ENCODE data around the gene TMEM63C.

The TMEM63C gene

GRCh38 chr14:77265561-77266335 is 84.2 kb downstream of the TMEM63C start:
- no peak overlapping the region for H3K27ac Mint-ChIP-seq
- DNase-seq (no peak), ATAC-seq (no peak)
- H3K9me3 Mint-ChIP-seq: peaks cover 4 to 7% of the 10 kb centered on the region in 2 donors
- H3K4me3 Mint-ChIP-seq: no peak overlapping the region
- H3K4me1 Mint-ChIP-seq: peaks cover 8% of the 10 kb centered on the region
- peaks cover 61% of the 10 kb centered on the region for H3K27me3 Mint-ChIP-seq

GRCh38 chr14:77266336-77266735 is 84.7 kb downstream of the TMEM63C start:
- no peak for DNase-seq
- peaks cover 61% of the 10 kb centered on the region for H3K27me3 Mint-ChIP-seq

GRCh38 chr14:77267937-77268699 is 86.5 kb downstream of the TMEM63C start:
- DNase-seq: no peak
- Mint-ChIP-seq H3K9me3 (peaks cover 4 to 7% of the 10 kb centered on the region in 2 donors), H3K27me3 (peaks cover 68% of the 10 kb centered on the region), H3K27ac (no peak overlapping the region), H3K4me1 (peaks cover 12% of the 10 kb centered on the region), H3K4me3 (no peak overlapping the region)
- no peak for ATAC-seq

More at GRCh38 chr14:77266336-77266735, 84.7 kb downstream of the TMEM63C start:
- H3K27ac Mint-ChIP-seq: no peak overlapping the region
- H3K4me3 Mint-ChIP-seq: no peak overlapping the region
- peaks cover 4 to 7% of the 10 kb centered on the region in 2 donors for H3K9me3 Mint-ChIP-seq
- peaks cover 11% of the 10 kb centered on the region for H3K4me1 Mint-ChIP-seq
- no peak for ATAC-seq

- no peak overlapping the region for H3K27ac Mint-ChIP-seq
- H3K9me3 Mint-ChIP-seq: peaks cover 4 to 7% of the 10 kb centered on the region in 2 donors
- peaks cover 72% of the 10 kb centered on the region for H3K27me3 Mint-ChIP-seq
These were observed 87.5 kb downstream of the TMEM63C start for GRCh38 chr14:77268989-77269600.

GRCh38 chr14:77270361-77271112 is 88.9 kb downstream of the TMEM63C start:
- Mint-ChIP-seq H3K4me3 (no peak overlapping the region), H3K27ac (peak overlapping the region in 1 of 2 donors; percentile 27), H3K4me1 (peaks cover 12% of the 10 kb centered on the region), H3K9me3 (peaks cover 4 to 7% of the 10 kb centered on the region in 2 donors), H3K27me3 (peaks cover 65% of the 10 kb centered on the region)
- DNase-seq (no peak), ATAC-seq (no peak)

More at GRCh38 chr14:77268989-77269600, 87.5 kb downstream of the TMEM63C start:
- DNase-seq (no peak), ATAC-seq (no peak)
- Mint-ChIP-seq H3K4me3 (no peak overlapping the region), H3K4me1 (peaks cover 12% of the 10 kb centered on the region)

- H3K27me3 Mint-ChIP-seq: peaks cover 63% of the 10 kb centered on the region
- ATAC-seq: no peak
- peaks cover 4 to 7% of the 10 kb centered on the region in 2 donors for H3K9me3 Mint-ChIP-seq
- no peak for DNase-seq
- peak within 1 kb of the TSS in 1 of 2 donors; percentile 27 for H3K27ac Mint-ChIP-seq
- peak within 1 kb of the TSS in 1 of 2 donors; percentile 31 for H3K4me3 Mint-ChIP-seq
- peaks cover 12% of the 10 kb centered on the region for H3K4me1 Mint-ChIP-seq
These were observed 89.6 kb downstream of the TMEM63C start, which contains the start of gene NGB for GRCh38 chr14:77271113-77271710. NGB (minus strand) TSS chr14:77271206; CDS start chr14:77270937, 269 bp downstream.

- ATAC-seq (no peak), DNase-seq (no peak)
- H3K9me3 Mint-ChIP-seq: peaks cover 4 to 7% of the 10 kb centered on the region in 2 donors
- H3K4me3 Mint-ChIP-seq: no peak overlapping the region
- peaks cover 63% of the 10 kb centered on the region for H3K27me3 Mint-ChIP-seq
- no peak overlapping the region for H3K27ac Mint-ChIP-seq
- H3K4me1 Mint-ChIP-seq: peaks cover 12% of the 10 kb centered on the region
These were observed 90.7 kb downstream of the TMEM63C start for GRCh38 chr14:77272261-77272660.

GRCh38 chr14:77273796-77274195 is 92.2 kb downstream of the TMEM63C start:
- no peaks in the 10 kb centered on the region for H3K9me3 Mint-ChIP-seq
- H3K27me3 Mint-ChIP-seq: peaks cover 50% of the 10 kb centered on the region
- no peak for DNase-seq
- H3K4me1 Mint-ChIP-seq: peaks cover 12% of the 10 kb centered on the region
- H3K4me3 Mint-ChIP-seq: no peak overlapping the region
- no peak for ATAC-seq
- H3K27ac Mint-ChIP-seq: peak overlapping the region in 1 of 2 donors; percentile 34

- Mint-ChIP-seq H3K4me1 (peaks cover 7% of the 10 kb centered on the region), H3K9me3 (no peaks in the 10 kb centered on the region), H3K27ac (no peak overlapping the region), H3K4me3 (no peak overlapping the region), H3K27me3 (peaks cover 36% of the 10 kb centered on the region)
- DNase-seq: no peak
- ATAC-seq: no peak
These were observed 93.5 kb downstream of the TMEM63C start for GRCh38 chr14:77275041-77275580.

- Mint-ChIP-seq H3K9me3 (no peaks in the 10 kb centered on the region), H3K4me3 (no peak overlapping the region), H3K27ac (peak overlapping the region in 1 of 2 donors; percentile 72), H3K4me1 (peaks cover 4% of the 10 kb centered on the region), H3K27me3 (peaks cover 31% of the 10 kb centered on the region)
- DNase-seq: no peak
- no peak for ATAC-seq
These were observed 94.0 kb downstream of the TMEM63C start for GRCh38 chr14:77275601-77276017.

GRCh38 chr14:77276295-77276935 is 94.8 kb downstream of the TMEM63C start:
- Mint-ChIP-seq H3K9me3 (no peaks in the 10 kb centered on the region), H3K27me3 (peaks cover 23% of the 10 kb centered on the region), H3K4me1 (peaks cover under 1% of the 10 kb centered on the region), H3K27ac (no peak overlapping the region), H3K4me3 (no peak overlapping the region)
- DNase-seq (no peak), ATAC-seq (no peak)

GRCh38 chr14:77276959-77277358 is 95.4 kb downstream of the TMEM63C start:
- DNase-seq (no peak), ATAC-seq (no peak)
- Mint-ChIP-seq H3K4me3 (no peak overlapping the region), H3K27me3 (peaks cover 18% of the 10 kb centered on the region), H3K4me1 (no peaks in the 10 kb centered on the region), H3K27ac (no peak overlapping the region), H3K9me3 (no peaks in the 10 kb centered on the region)

GRCh38 chr14:77278461-77279230 is 97.0 kb downstream of the TMEM63C start:
- DNase-seq (no peak), ATAC-seq (no peak)
- no peaks in the 10 kb centered on the region for H3K4me1 Mint-ChIP-seq
- no peak overlapping the region for H3K4me3 Mint-ChIP-seq
- H3K27ac Mint-ChIP-seq: no peak overlapping the region
- peaks cover 1% of the 10 kb centered on the region for H3K27me3 Mint-ChIP-seq
- H3K9me3 Mint-ChIP-seq: no peaks in the 10 kb centered on the region

Measured in stimulated activated naive CD8-positive, alpha-beta T cell treated with anti-CD3 and anti-CD28 coated beads, Interleukin-15, amount 100 ng/mL, for 72 hours (primary cell).